K562 (cell line): ENCODE measurements around the gene RCL1. TPM values are rescaled to one million over a fixed set of nuclear protein-coding genes. Genes with fewer than 3 reads are reported as not detected.

ENCODE experiments used
- BRD9 ChIP-seq: fragments of 450-650 bp; IDR thresholded peaks from 2 replicates; pipeline ENCODE4 v1.6.1; 2018; ENCODE audit warnings: low read depth; ENCODE audit not compliant: partially characterized antibody
- CHD2 ChIP-seq: IDR thresholded peaks from 2 replicates; pipeline ENCODE4 v1.6.1; 2011; ENCODE audit warnings: low read depth, low read length
- CREB1 ChIP-seq, 2 experiments: sonication (generic) in 1 of 2; formaldehyde crosslinking in 1 of 2; IDR thresholded peaks; 2 replicates each; pipeline versions ENCODE4 v1.6.1 to v1.8.0; 2012 to 2022; ENCODE audit warnings: inconsistent platforms in 1 of 2, mild to moderate bottlenecking in 1 of 2, missing genetic modification reagents in 1 of 2, moderate library complexity in 1 of 2
- GATAD2A ChIP-seq: fragments of 450-650 bp; IDR thresholded peaks from 2 replicates; pipeline ENCODE4 v1.6.1; 2017
- GATAD2B ChIP-seq: fragments of 450-650 bp; IDR thresholded peaks from 2 replicates; pipeline ENCODE4 v1.6.1; 2017; ENCODE audit warnings: mild to moderate bottlenecking, borderline replicate concordance
- IFI16 ChIP-seq: fragments of 250-450 bp; sonication (Bioruptor Pico); IDR thresholded peaks from 2 replicates; pipeline ENCODE4 v2.1.2; 2022; ENCODE audit warnings: mild to moderate bottlenecking, inconsistent platforms
- LCOR ChIP-seq: sonication (generic); formaldehyde crosslinking; IDR thresholded peaks from 2 replicates; pipeline ENCODE4 v1.8.0; 2022; ENCODE audit warnings: mild to moderate bottlenecking, missing genetic modification reagents
- RBM34 ChIP-seq: fragments of 200-400 bp; formaldehyde crosslinking; IDR thresholded peaks from 2 replicates; pipeline ENCODE4 v1.6.1; 2018; ENCODE audit warnings: low read length, borderline replicate concordance; ENCODE audit not compliant: insufficient read depth
- RFX1 ChIP-seq: fragments of 450-650 bp; IDR thresholded peaks from 2 replicates; pipeline ENCODE4 v1.6.1; 2016; ENCODE audit warnings: mild to moderate bottlenecking, moderate library complexity
- STAG1 ChIP-seq: sonication (generic); formaldehyde crosslinking; IDR thresholded peaks from 2 replicates; pipeline ENCODE4 v1.5.0; 2020; ENCODE audit warnings: missing genetic modification reagents, borderline replicate concordance
- ZNF77 ChIP-seq: fragments of 250-450 bp; sonication (Bioruptor Pico); IDR thresholded peaks from 2 replicates; pipeline ENCODE4 v1.5.0; 2020
- polyA plus RNA-seq, 8 experiments: library from polyadenylated mRNA; depleted of rRNA in 4 of 8; stranded (reverse) in 5 of 8; unstranded in 3 of 8; fragments of >200 nt; fragmentation: Nextera tagmentation in 2 of 8; fragmentation: Illumina TruSeq in 1 of 8; extraction: Ambion mirVana in 2 of 8; extraction: Trizol in 1 of 8; gene quantifications; 2 replicates each; pipeline versions ENCODE4 v1.2.1 to v1.2.3, GENCODE V29; 2011 to 2014; ENCODE audit warnings: inconsistent platforms in 1 of 8, missing spikeins in 1 of 8
- total RNA-seq, 7 experiments: library from RNA; depleted of rRNA in 6 of 7; stranded (reverse); fragments of >200 nt in 6 of 7; fragmentation: Illumina TruSeq in 2 of 7; extraction: Trizol in 2 of 7; gene quantifications; 2 replicates each; pipeline versions ENCODE4 v1.2.1 to v1.2.3, GENCODE V29; 2011 to 2021; ENCODE audit warnings: low replicate concordance in 1 of 7
- TF ChIP-seq, protein P1 (sequence below): fragments of 450-650 bp; conservative IDR thresholded peaks from 2 replicates; pipeline ENCODE4 v1.6.1; 2016; ENCODE audit warnings: missing genetic modification characterization, low read depth, mild to moderate bottlenecking, missing compliant biosample characterization, moderate library complexity
- TF ChIP-seq, protein P2 (sequence below): sonication (generic); IDR thresholded peaks from 2 replicates; pipeline ENCODE4 v1.6.1; 2016
- TF ChIP-seq, protein P3 (sequence below): fragments of 250-450 bp; sonication (Bioruptor Pico); IDR thresholded peaks from 2 replicates; pipeline ENCODE4 v1.5.0; 2021; ENCODE audit warnings: mild to moderate bottlenecking, borderline replicate concordance
- TF ChIP-seq, protein P4 (sequence below): fragments of 250-450 bp; sonication (Bioruptor Pico); IDR thresholded peaks from 2 replicates; pipeline ENCODE4 v1.8.0; 2021; ENCODE audit warnings: moderate library complexity, mild to moderate bottlenecking, inconsistent platforms
- TF ChIP-seq, protein P5 (sequence below), 2 experiments: fragments of 450-650 bp; conservative IDR thresholded peaks; 2 replicates each; pipeline ENCODE4 v1.6.1; 2017; ENCODE audit warnings: mild to moderate bottlenecking in 2 of 2, moderate library complexity in 2 of 2
- TF ChIP-seq, protein P6 (sequence below): fragments of 450-650 bp; formaldehyde crosslinking; IDR thresholded peaks from 2 replicates; pipeline ENCODE4 v1.4.0; 2020; ENCODE audit warnings: mild to moderate bottlenecking, moderate library complexity

Gene RCL1
- total and polyA plus RNA-seq, 9 of the 15 experiments (the other 6 are each of a cell fraction or from before 2014, with no cell fraction given) = 24.0 to 67.7 (median 38.6) TPM

DNA sequence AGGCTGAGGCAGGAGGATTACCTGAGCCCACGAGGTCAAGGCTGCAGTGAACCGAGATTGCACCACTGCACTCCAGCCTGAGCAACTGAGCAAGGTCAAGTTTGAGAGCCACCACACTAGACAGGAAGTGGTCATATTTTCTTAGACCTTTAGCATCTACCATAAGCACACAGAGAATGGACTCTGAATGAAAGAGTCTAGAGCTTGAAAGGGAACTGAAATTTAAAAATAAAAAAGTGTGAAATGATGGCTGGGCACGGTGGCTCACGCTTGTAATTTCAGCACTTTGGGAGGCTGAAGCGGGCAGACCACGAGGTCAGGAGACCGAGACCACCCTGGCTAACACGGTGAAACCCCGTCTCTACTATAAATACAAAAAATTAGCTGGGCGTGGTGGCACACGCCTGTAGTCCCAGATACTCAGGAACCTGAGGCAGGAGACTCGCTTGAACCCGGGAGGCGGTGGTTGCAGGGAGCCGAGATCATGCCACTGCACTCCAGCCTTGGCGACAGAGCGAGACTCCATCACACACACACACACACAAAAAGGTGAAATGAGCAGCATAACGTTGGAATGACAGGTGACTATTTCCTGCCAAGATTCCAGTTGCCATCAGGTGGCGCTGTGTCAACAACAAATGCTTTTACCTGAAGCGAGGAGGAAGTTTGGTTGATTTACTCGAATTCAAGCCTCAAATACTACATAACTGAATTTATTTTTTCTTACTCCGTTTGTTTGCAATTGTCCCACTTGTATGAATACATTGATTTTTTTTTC lies 30.4 kb upstream of the RCL1 start (continued):
- no peak for TF ChIP-seq GATAD2B
- TF ChIP-seq RFX1 = no peak
- TF ChIP-seq ZNF77 = no peak
- TF ChIP-seq, protein P1, sequence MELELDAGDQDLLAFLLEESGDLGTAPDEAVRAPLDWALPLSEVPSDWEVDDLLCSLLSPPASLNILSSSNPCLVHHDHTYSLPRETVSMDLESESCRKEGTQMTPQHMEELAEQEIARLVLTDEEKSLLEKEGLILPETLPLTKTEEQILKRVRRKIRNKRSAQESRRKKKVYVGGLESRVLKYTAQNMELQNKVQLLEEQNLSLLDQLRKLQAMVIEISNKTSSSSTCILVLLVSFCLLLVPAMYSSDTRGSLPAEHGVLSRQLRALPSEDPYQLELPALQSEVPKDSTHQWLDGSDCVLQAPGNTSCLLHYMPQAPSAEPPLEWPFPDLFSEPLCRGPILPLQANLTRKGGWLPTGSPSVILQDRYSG (tag) = no peak
- TF ChIP-seq GATAD2A = no peak
- TF ChIP-seq IFI16 (CRISPR knock-in tag) = no peak
- TF ChIP-seq, protein P2, sequence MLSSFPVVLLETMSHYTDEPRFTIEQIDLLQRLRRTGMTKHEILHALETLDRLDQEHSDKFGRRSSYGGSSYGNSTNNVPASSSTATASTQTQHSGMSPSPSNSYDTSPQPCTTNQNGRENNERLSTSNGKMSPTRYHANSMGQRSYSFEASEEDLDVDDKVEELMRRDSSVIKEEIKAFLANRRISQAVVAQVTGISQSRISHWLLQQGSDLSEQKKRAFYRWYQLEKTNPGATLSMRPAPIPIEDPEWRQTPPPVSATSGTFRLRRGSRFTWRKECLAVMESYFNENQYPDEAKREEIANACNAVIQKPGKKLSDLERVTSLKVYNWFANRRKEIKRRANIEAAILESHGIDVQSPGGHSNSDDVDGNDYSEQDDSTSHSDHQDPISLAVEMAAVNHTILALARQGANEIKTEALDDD = no peak
- TF ChIP-seq, protein P3, sequence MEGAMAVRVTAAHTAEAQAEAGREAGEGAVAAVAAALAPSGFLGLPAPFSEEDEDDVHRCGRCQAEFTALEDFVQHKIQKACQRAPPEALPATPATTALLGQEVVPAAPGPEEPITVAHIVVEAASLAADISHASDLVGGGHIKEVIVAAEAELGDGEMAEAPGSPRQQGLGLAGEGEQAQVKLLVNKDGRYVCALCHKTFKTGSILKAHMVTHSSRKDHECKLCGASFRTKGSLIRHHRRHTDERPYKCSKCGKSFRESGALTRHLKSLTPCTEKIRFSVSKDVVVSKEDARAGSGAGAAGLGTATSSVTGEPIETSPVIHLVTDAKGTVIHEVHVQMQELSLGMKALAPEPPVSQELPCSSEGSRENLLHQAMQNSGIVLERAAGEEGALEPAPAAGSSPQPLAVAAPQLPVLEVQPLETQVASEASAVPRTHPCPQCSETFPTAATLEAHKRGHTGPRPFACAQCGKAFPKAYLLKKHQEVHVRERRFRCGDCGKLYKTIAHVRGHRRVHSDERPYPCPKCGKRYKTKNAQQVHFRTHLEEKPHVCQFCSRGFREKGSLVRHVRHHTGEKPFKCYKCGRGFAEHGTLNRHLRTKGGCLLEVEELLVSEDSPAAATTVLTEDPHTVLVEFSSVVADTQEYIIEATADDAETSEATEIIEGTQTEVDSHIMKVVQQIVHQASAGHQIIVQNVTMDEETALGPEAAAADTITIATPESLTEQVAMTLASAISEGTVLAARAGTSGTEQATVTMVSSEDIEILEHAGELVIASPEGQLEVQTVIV = no peak
- TF ChIP-seq, protein P4, sequence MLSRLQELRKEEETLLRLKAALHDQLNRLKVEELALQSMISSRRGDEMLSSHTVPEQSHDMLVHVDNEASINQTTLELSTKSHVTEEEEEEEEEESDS = no peak
- TF ChIP-seq, protein P5, sequence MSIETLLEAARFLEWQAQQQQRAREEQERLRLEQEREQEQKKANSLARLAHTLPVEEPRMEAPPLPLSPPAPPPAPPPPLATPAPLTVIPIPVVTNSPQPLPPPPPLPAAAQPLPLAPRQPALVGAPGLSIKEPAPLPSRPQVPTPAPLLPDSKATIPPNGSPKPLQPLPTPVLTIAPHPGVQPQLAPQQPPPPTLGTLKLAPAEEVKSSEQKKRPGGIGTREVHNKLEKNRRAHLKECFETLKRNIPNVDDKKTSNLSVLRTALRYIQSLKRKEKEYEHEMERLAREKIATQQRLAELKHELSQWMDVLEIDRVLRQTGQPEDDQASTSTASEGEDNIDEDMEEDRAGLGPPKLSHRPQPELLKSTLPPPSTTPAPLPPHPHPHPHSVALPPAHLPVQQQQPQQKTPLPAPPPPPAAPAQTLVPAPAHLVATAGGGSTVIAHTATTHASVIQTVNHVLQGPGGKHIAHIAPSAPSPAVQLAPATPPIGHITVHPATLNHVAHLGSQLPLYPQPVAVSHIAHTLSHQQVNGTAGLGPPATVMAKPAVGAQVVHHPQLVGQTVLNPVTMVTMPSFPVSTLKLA (conservative IDR thresholded peaks at IDR 0.05) = 0 out of 4 replicates have a peak, but pooled peaks of 1 of the 2 experiments have one; percentile 26
- TF ChIP-seq CHD2 = no peak
- TF ChIP-seq STAG1 (CRISPR knock-in tag) = peak; percentile 43; the same call in 1 of the 2 replicates
- TF ChIP-seq CREB1 (IDR thresholded peaks at IDR 0.05) = no peak
- TF ChIP-seq CREB1 (CRISPR knock-in tag; IDR thresholded peaks at IDR 0.05) = no peak
- TF ChIP-seq, protein P6, sequence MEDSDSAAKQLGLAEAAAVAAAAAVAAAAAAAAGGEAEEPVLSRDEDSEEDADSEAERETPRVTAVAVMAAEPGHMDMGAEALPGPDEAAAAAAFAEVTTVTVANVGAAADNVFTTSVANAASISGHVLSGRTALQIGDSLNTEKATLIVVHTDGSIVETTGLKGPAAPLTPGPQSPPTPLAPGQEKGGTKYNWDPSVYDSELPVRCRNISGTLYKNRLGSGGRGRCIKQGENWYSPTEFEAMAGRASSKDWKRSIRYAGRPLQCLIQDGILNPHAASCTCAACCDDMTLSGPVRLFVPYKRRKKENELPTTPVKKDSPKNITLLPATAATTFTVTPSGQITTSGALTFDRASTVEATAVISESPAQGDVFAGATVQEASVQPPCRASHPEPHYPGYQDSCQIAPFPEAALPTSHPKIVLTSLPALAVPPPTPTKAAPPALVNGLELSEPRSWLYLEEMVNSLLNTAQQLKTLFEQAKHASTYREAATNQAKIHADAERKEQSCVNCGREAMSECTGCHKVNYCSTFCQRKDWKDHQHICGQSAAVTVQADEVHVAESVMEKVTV (CRISPR knock-in tag) = peak; percentile 80
- TF ChIP-seq RBM34 = no peak
- TF ChIP-seq LCOR = no peak
- peak; percentile 86 for TF ChIP-seq BRD9
